Measurements from ENCODE around the gene CNTN4.

Gene CNTN4

DNA sequence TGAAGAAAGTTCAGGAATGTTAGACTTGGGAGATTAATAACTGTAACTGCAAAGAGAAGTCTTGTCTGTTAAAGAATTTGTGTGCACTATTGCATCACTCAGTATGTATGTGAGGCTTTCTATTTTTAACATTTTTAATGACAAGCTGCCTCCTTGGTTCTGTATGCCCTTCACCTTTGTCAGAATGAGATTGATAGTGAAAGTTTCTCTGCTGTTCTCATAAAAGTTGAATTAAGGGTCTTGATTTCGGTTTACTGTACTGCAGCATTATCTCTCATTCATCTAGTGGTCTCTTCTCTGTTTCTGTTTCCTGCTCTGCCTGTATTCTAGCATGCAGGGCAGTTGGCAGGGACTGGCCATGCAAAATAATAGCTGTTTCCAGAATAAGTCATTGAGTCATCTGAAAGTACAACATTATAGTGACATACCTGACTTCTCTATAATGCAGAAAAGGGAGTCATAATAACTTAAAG, 556.6 kb downstream of the CNTN4 start:
- Histone ChIP-seq H3K27me3 (no peaks in the 10 kb centered on the region), H3K27ac (no peak overlapping the region), H3K4me1 (no peaks in the 10 kb centered on the region), H4K20me1 (no peaks in the 10 kb centered on the region), H3K4me2 (no peak overlapping the region), H3K4me3 (no peak overlapping the region), H3K9me3 (replicated peaks in 1 of 11) (peaks cover 0 to 3% (median 0%) of the 10 kb centered on the region in 11 experiments; a peak in 3 of 22 replicates), H3K36me3 (no peaks in the 10 kb centered on the region), H3K9ac (no peak overlapping the region)
- no peak for TF ChIP-seq Cebpa-rat (IDR thresholded peaks at IDR 0.05)

DNA sequence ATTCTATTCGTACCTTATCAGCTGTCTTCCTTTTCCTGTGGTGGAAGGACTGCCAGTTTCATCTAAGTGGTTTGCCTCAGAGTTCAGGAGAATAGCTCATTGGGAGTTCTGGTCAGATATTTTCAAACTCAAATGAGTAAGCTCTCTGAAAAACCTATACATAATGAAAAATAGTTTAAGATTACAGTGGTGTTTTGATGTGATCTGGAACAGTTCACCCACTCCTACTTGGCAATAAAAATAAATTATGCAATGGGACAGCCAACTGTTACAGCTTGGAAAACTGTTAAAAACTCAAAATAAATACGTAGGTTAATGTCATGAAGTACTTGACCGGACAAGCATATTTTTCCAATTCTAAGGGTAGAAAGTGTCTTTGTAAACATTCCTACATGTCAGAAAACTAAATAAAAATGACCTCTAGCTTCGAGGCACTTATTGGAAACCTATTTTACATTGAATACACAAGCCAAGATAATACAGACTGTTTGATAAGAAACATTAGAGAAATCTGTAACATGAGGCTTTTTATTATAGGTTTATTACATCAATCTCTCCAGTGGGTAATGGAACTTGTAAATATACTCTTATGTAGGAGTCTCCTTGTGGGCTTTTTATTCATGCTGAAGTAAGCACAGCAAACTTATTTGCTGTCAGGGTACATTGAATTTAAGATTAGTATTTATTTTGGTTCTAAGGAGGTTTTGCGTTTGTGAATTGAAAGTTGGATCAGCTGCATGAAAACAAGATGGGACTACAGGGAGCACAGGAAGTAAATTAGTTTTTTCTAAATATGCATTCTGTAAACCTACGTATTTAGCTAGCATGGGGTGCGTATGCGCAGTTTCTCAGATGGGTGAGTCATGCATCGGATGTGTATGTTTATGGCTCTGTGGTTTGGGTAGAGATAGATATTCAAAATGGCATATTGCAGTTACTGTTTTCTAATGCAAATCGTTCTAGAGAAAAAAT, 558.4 kb downstream of the CNTN4 start:
- Histone ChIP-seq H3K9me3 (replicated peaks in 1 of 11) (no peaks in the 10 kb centered on the region), H3K4me3 (no peak overlapping the region), H3K27ac (no peak overlapping the region), H3K4me1 (no peaks in the 10 kb centered on the region), H3K36me3 (no peaks in the 10 kb centered on the region), H4K20me1 (no peaks in the 10 kb centered on the region), H3K9ac (no peak overlapping the region), H3K27me3 (no peaks in the 10 kb centered on the region), H3K4me2 (no peak overlapping the region)
- no peak for TF ChIP-seq Cebpa-rat (IDR thresholded peaks at IDR 0.05)

DNA sequence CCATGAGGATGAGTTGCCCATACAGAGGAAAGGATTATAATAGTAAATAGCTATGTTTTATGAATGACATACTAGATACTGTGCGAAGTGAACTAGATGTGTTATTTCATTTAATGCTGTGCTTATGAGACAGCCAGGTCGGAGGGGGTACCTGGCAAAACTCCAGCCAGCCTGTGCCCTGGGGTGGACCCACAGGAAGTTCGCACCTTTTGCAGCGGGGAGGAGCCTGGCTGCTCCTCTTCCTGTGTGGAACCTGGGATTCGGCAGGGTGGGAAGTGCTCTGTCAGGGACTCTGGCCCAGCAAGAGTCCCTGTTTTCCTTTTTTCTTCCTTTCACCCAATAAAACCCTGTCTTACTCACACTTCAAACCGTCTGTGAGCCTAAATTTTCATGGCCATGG, 559.3 kb downstream of the CNTN4 start:
- TF ChIP-seq Cebpa-rat (IDR thresholded peaks at IDR 0.05): no peak

DNA sequence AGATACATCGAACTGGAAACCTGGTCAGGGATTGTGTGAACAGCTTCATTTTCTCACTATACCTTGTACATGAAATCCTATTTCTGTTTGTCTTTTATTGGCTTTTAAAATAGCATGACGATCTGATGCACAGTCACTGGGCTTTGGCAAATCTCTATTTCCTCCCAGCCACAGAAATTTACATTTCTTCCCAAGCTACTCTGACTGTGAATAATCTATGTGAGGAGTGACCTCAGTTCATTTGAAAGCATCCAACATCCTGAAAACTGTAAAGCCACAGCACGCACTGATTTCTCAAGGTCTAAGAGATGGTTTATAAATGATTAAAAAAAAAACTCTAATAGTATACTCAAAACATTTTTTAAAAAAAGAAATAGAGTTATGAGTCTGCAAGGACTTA, 561.2 kb downstream of the CNTN4 start:
- no peak overlapping the region for H3K4me3 ChIP-seq
- H3K36me3 ChIP-seq: no peaks in the 10 kb centered on the region
- no peaks in the 10 kb centered on the region for H3K4me1 ChIP-seq
- no peak overlapping the region for H3K27ac ChIP-seq
- no peaks in the 10 kb centered on the region for H3K27me3 ChIP-seq
- no peaks in the 10 kb centered on the region for H3K9me3 ChIP-seq (replicated peaks in 1 of 11)
- no peak overlapping the region for H3K4me2 ChIP-seq
- TF ChIP-seq Cebpa-rat (IDR thresholded peaks at IDR 0.05): no peak
- no peaks in the 10 kb centered on the region for H4K20me1 ChIP-seq
- H3K9ac ChIP-seq: no peak overlapping the region

More for the DNA sequence above, 559.3 kb downstream of the CNTN4 start:
- H3K4me3 ChIP-seq: no peak overlapping the region
- H3K4me1 ChIP-seq: no peaks in the 10 kb centered on the region
- H3K4me2 ChIP-seq: no peak overlapping the region
- H3K36me3 ChIP-seq: no peaks in the 10 kb centered on the region
- H3K27me3 ChIP-seq: no peaks in the 10 kb centered on the region
- no peak overlapping the region for H3K9ac ChIP-seq
- no peaks in the 10 kb centered on the region for H3K9me3 ChIP-seq (replicated peaks in 1 of 11)
- no peak overlapping the region for H3K27ac ChIP-seq
- no peaks in the 10 kb centered on the region for H4K20me1 ChIP-seq

DNA sequence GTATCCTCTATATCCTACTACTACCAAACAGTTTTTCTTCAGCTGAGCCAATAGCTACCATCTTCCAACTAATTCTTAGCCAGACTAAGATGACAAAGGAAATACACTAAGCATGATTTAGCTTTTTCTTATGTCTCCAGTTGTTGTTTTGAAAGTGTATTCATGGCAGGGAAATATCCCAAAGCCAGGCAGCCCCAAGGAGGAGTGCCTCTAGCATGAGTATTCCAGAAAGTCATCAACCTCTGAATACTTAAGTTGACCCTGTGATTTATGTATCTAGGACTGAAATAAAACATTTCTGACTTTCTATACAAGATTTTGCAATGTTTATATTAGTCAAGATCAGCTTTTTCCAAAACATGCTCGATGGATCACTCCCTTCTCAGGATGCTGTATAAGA, 562.4 kb downstream of the CNTN4 start:
- Histone ChIP-seq H3K9ac (no peak overlapping the region), H3K4me1 (no peaks in the 10 kb centered on the region), H3K27me3 (no peaks in the 10 kb centered on the region), H4K20me1 (no peaks in the 10 kb centered on the region), H3K9me3 (replicated peaks in 1 of 11) (no peaks in the 10 kb centered on the region), H3K27ac (no peak overlapping the region), H3K4me3 (no peak overlapping the region), H3K4me2 (no peak overlapping the region), H3K36me3 (no peaks in the 10 kb centered on the region)
- no peak for TF ChIP-seq Cebpa-rat (IDR thresholded peaks at IDR 0.05)

DNA sequence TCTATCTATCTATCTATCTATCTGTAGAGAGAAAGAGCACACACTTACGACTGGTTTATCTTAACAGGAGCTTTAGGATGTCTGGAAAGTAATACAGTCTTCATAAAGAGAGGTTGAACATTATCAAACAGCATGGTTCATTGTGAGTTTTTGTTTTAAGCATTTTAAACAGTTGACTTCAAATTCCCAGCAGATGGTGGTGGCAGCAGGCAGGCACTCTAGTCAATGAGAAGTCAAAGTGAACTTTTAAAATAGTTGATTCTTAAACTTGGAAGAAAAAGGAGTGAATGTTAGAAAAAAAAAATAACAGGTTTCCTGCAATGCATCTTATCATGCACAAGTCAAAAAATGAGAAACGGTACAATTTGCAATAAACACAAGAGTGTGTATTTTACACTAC, 578.8 kb downstream of the CNTN4 start:
- no peaks in the 10 kb centered on the region for H4K20me1 ChIP-seq
- H3K4me2 ChIP-seq: no peak overlapping the region
- no peak overlapping the region for H3K9ac ChIP-seq
- no peaks in the 10 kb centered on the region for H3K27me3 ChIP-seq
- no peaks in the 10 kb centered on the region for H3K36me3 ChIP-seq
- no peaks in the 10 kb centered on the region for H3K4me1 ChIP-seq
- no peak overlapping the region for H3K4me3 ChIP-seq
- TF ChIP-seq Cebpa-rat (IDR thresholded peaks at IDR 0.05): no peak
- H3K9me3 ChIP-seq (replicated peaks in 1 of 11): peaks cover 0 to 6% (median 0%) of the 10 kb centered on the region in 11 experiments; a peak in 1 of 22 replicates
- no peak overlapping the region for H3K27ac ChIP-seq

DNA sequence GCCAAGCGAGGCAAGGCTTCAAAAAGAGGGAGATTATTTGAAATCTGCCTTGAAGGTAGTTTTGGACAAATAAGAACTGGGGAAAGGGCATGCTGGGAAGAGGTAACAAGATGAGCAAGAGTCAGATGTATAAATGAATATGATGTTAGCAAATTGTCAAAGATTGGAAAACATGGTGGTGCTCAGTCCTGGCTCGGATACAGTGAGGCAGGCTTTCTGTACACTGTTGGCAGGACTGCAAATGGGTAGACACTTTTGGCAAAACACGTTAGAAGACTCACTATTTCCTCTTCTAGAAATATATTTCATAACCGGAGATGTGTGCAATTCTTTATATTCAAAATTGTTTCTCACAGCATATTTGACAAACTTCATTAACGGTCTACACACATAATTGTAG, 581.6 kb downstream of the CNTN4 start:
- Histone ChIP-seq H3K9me3 (replicated peaks in 1 of 11) (no peaks in the 10 kb centered on the region), H3K9ac (no peak overlapping the region), H4K20me1 (no peaks in the 10 kb centered on the region), H3K27me3 (no peaks in the 10 kb centered on the region), H3K27ac (no peak overlapping the region), H3K4me1 (no peaks in the 10 kb centered on the region), H3K36me3 (no peaks in the 10 kb centered on the region), H3K4me2 (no peak overlapping the region), H3K4me3 (no peak overlapping the region)
- TF ChIP-seq Cebpa-rat (IDR thresholded peaks at IDR 0.05): no peak

DNA sequence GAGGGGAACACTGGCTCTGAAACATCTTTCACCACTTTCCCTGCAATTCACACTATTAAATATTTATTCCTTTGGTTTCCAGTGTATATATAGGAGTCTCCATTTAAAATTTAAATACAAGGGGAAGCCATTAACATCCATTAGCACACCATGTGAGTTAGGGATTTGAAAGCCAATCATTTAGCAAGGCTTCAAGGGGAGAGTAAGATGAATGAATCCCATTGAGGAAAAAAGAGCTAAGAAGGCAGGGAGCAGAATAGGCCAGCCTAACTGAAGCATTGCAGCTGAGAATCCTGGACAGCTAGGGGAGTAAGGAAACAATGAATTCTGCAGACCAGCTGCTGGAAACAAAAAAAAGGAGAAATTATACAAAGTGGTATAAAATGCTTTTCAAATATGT, 585.4 kb downstream of the CNTN4 start:
- no peak overlapping the region for H3K4me2 ChIP-seq
- no peak overlapping the region for H3K9ac ChIP-seq
- no peak for TF ChIP-seq Cebpa-rat (IDR thresholded peaks at IDR 0.05)
- no peaks in the 10 kb centered on the region for H3K27me3 ChIP-seq
- H3K36me3 ChIP-seq: no peaks in the 10 kb centered on the region
- no peaks in the 10 kb centered on the region for H3K4me1 ChIP-seq
- no peak overlapping the region for H3K4me3 ChIP-seq
- H3K27ac ChIP-seq: no peak overlapping the region
- no peaks in the 10 kb centered on the region for H3K9me3 ChIP-seq (replicated peaks in 1 of 11)
- no peaks in the 10 kb centered on the region for H4K20me1 ChIP-seq

DNA sequence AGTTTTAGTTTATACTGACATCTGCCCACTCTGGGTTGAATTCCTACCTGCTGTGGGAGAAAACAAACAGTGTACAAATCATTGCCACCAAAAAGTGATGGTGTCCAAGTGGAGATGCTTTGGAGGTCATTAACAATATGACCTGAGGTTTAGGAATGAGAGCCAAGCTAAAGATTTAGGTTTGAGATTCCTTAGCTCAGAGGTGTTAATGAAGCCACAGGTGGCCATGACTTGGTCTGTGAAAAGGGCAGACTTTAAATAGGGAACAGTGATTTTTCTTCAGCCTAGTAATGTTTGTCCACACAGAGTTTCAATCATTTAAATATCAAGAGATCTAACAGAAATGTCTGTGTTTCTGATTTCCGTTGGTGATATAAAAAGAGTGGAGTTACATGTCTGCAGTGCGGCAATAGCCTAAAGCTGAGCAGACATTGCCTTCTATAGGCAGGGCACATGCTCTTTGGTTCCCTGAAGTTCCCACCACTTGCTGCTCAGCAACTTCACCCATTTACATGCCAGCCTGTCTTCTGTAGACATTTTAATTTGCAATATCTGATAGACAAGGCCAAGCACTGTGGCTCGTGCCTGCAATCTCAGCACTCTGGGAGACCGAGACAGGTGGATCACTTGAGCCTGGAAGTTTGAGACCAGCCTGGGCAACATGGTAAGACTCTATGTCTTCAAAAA, 588.3 kb downstream of the CNTN4 start:
- no peaks in the 10 kb centered on the region for H4K20me1 ChIP-seq
- no peak overlapping the region for H3K4me3 ChIP-seq
- H3K4me1 ChIP-seq: no peaks in the 10 kb centered on the region
- H3K9ac ChIP-seq: no peak overlapping the region
- no peaks in the 10 kb centered on the region for H3K9me3 ChIP-seq (replicated peaks in 1 of 11)
- H3K27me3 ChIP-seq: no peaks in the 10 kb centered on the region
- H3K4me2 ChIP-seq: no peak overlapping the region
- no peak for TF ChIP-seq Cebpa-rat (IDR thresholded peaks at IDR 0.05)
- no peaks in the 10 kb centered on the region for H3K36me3 ChIP-seq
- no peak overlapping the region for H3K27ac ChIP-seq
